ENCODE measurements around the gene EIPR1.

- no peak for TF ChIP-seq EZH2 (IDR thresholded peaks at IDR 0.05; ENCODE audit: low read depth)
- TF ChIP-seq CTCF (conservative IDR thresholded peaks at IDR 0.05): no peak
Measured at GRCh38 chr2:3319134-3319533, 58.5 kb downstream of the EIPR1 start.
